GM12874 (cell line): ENCODE results near the gene MBP.

Source experiments
- TF ChIP-seq, protein P1 (sequence below): IDR thresholded peaks from 2 replicates; pipeline ENCODE4 v1.5.1; 2011; ENCODE audit warnings: low read depth, mild to moderate bottlenecking, control low read depth, low read length, moderate library complexity; ENCODE audit not compliant: insufficient read depth

MBP gene

DNA sequence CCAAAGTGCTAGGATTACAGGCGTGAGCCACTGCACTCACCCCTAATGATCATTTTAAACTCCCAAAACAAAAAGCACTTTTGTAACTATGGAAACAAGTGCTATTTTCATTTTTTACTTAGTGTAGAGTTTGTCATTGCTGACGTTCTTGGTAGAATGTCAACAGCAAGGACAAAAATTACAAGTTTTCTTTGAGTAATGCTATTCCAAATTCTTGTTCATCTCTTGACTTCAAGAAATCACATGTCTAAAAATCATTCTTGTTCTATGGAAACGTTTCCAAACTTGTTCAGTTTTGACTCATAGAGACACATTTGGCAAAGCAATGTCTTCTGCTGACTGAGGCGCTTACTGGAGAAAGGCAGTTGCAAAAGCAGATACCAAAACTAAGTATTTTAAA is 82.6 kb downstream of the MBP start:
- TF ChIP-seq, protein P1, sequence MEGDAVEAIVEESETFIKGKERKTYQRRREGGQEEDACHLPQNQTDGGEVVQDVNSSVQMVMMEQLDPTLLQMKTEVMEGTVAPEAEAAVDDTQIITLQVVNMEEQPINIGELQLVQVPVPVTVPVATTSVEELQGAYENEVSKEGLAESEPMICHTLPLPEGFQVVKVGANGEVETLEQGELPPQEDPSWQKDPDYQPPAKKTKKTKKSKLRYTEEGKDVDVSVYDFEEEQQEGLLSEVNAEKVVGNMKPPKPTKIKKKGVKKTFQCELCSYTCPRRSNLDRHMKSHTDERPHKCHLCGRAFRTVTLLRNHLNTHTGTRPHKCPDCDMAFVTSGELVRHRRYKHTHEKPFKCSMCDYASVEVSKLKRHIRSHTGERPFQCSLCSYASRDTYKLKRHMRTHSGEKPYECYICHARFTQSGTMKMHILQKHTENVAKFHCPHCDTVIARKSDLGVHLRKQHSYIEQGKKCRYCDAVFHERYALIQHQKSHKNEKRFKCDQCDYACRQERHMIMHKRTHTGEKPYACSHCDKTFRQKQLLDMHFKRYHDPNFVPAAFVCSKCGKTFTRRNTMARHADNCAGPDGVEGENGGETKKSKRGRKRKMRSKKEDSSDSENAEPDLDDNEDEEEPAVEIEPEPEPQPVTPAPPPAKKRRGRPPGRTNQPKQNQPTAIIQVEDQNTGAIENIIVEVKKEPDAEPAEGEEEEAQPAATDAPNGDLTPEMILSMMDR, result no peak

DNA sequence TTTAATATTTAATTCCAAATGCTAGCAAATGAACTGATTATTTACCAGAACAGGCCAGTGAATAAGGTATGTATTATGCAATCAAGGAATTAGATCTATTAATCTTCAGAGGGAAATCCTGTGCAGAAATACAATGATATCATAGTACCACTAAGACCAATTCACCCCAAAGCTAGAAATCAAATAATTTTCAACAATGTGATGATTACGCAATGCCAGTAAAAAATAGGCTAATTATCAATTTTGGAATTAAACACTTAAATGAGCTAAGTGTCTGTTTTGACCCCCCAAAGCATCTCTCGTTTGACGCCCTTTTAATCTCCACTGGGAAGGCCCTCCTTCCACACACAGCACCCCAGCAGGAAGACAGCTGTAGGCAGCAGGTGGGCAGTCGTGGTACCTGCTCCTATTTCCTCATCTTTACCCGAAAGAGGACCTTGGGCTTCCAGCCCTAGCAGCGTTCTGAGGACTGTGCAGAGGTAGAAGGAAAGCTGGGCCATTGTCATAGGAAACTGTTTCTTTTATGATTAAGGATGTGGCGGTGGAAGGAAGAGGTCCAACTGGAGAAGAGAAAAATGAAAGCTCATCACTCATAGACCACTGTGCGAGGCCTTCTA is 84.7 kb downstream of the MBP start:
- TF ChIP-seq, protein P1, result no peak

DNA sequence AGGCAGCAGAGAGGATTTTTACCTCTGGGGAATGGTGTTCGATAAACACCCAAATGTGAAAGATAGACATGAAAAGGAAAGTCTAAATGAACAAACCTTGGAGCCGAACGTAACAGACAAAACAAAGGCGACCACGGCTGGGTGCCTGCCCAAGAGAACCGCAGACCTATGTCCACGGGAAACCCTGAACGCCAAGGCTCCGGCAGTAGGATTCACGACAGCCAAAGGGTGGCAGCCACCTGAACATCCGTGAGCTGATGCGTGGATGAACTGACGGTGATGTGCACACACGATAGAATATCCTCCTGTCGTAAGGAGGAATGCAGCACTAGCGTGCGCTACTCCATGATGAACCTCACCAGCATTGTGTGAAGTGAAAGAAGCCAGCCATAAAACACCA is 85.6 kb downstream of the MBP start:
- TF ChIP-seq, protein P1, result no peak

DNA sequence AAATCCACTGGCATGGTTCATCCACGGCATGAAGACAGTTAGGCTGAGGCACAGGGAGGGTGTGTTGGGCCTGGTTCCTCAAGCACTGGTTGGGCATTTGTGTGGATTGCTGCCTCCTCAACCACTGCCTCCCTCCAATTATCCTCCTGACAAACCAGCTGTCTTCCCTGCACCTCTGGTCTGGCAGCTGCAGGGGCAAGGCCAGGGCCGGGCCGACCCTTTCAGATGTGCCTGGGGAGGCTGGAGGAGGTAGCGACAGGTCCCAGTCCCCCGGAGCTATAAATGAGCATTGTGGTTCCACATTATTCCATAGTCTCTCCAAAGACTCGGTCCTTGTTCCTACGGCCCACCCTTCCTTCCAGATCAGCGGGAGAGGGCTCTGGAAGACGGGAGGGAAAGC is 86.2 kb downstream of the MBP start:
- TF ChIP-seq, protein P1, result no peak

DNA sequence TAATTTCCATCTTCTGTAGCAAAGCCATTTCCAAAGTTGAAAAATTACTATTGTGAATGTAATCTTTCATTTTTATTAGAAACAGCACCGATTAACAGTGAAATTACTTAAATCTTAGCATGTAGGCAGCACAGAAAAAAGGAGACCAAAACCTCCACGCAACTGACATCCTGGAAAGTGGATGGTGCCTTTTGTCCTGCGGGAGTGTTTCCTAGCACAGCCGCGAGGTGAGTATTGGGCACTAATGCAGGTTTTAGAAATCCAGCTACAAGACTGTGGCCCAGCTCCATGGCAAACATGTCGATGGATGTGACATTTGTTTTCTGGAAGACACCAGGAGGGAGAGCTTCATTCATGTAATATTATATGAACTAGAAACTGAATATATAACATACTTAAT is 86.9 kb downstream of the MBP start:
- TF ChIP-seq, protein P1, result no peak

DNA sequence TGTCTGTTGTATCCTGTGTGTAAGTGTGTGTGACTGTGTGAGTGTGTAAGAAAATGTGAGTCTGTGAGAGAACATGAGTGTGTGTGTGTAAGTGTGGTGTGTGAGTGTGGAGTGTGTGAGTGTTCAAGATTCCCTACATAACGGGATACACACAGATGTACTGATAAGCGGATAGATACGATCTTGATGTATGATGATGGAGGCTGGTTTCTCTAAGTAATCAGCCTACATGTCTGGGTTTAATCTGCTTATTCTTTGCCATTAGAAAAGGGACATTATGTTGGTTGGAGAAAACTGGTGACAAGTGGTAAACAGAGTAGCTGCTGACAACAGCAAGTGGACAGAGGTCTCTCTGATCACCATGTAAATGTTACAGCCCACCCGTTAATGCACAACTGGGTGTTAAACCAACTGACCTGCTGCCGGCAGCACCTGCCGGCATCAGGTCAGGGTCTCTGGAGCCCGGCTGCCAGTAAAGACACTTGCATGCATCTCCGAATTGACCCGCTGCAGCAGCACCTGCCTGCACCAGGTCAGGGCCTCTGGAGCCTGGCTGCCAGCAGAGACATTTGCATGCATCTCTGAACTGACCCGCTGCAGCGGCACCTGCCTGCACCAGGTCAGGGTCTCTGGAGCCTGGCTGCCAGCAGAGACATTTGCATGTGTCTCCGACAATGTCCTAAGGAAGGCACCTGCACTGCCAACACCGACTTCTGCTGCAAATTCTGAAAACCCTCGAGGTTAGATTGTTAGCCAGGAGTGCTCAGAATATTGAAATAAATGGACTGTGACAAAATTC is 87.5 kb downstream of the MBP start:
- TF ChIP-seq, protein P1, result no peak

DNA sequence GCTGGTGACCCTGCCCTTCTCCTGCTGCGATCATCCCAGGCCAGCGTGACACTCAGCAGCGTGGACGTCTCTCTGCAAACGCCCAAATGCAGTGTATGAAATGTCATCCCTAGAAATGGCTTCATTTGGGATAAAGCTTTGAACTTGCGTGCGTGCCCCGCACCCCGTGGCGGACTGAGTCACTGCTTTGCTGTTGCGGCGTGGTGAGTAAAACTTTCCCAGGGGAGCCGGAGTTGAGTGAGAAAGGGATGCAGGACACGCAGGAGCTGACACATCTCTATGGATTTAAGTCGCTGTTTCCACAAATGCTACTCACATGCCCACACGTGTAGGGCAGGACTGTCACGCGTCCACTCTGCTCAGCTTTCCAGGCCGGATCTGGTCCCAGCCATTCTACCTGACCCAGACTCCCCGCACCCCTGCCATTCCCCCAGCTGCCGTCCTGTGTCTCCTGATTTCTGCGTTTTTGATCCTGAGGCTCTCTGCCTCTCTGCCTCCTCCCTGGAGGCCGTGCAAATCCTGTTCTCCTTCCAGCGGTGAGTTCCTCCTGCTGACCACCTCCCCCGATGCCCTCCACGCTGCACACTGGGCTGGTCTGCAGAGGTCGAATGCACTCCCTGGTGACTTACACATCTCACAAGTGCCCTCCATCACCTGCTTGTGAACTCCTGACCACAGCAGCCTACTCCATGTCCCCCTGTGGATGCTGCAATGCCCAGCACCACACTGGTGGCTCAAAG is 88.9 kb downstream of the MBP start:
- TF ChIP-seq, protein P1, result no peak
